CD14-positive monocyte (primary cell): ENCODE data around the gene MCF2L2. TPM values are rescaled to one million over a fixed set of nuclear protein-coding genes. Genes with fewer than 3 reads are reported as not detected.

ENCODE experiments used
- DNase-seq, 3 donors: peaks; one replicate each; pipeline ENCODE4 v3.0.0-alpha.2; 2011 to 2022
- H2AFZ ChIP-seq: 2 replicates; pipeline ENCODE4 v1.6.0; 2012; ENCODE audit warnings: mild to moderate bottlenecking, low read depth, low read length, inconsistent platforms; ENCODE audit not compliant: insufficient read depth, poor library complexity, severe bottlenecking
- H3K27ac ChIP-seq, 2 donors: 1 replicate in 1 of 2; 2 replicates in 1 of 2; pipeline ENCODE4 v1.5.1; 2012 to 2013; ENCODE audit warnings: low read length in 2 of 2, control low read depth in 1 of 2, inconsistent platforms in 1 of 2, low read depth in 1 of 2, mild to moderate bottlenecking in 1 of 2
- H3K27me3 ChIP-seq, 2 donors: one replicate each; pipeline versions ENCODE4 v1.6.0 to v1.6.1; 2011 to 2013; ENCODE audit warnings: low read length in 2 of 2; ENCODE audit not compliant: control insufficient read depth in 2 of 2, insufficient read depth in 2 of 2
- H3K36me3 ChIP-seq, 2 donors: replicated peaks in 1 of 2; 1 replicate in 1 of 2; 2 replicates in 1 of 2; pipeline versions ENCODE4 v1.5.1 to v1.6.1; 2012 to 2013; ENCODE audit warnings: low read length in 2 of 2, control low read depth in 1 of 2, inconsistent platforms in 1 of 2, mild to moderate bottlenecking in 1 of 2; ENCODE audit not compliant: insufficient read depth in 2 of 2, control insufficient read depth in 1 of 2
- H3K4me1 ChIP-seq, 2 donors: 1 replicate in 1 of 2; 2 replicates in 1 of 2; pipeline versions ENCODE4 v1.5.1 to v1.6.1; 2012 to 2013; ENCODE audit warnings: low read length in 2 of 2, control low read depth in 1 of 2, inconsistent platforms in 1 of 2, mild to moderate bottlenecking in 1 of 2, moderate library complexity in 1 of 2; ENCODE audit not compliant: insufficient read depth in 2 of 2, control insufficient read depth in 1 of 2
- H3K4me2 ChIP-seq: replicated peaks from 2 replicates; pipeline ENCODE3; 2012; ENCODE audit warnings: low read length, moderate library complexity, mild to moderate bottlenecking; ENCODE audit not compliant: poor library complexity, severe bottlenecking; ENCODE audit errors: extremely low read depth
- H3K4me3 ChIP-seq, 3 experiments: fragments of 200-600 bp in 1 of 3; sonication (generic) in 1 of 3; replicated peaks in 1 of 3; 1 replicate in 2 of 3; 2 replicates in 1 of 3; pipeline ENCODE4 v1.5.1; 2011 to 2013; ENCODE audit warnings: low read length in 3 of 3, mild to moderate bottlenecking in 3 of 3, control low read depth in 2 of 3, low read depth in 2 of 3, inconsistent platforms in 1 of 3, moderate library complexity in 1 of 3
- H3K79me2 ChIP-seq: 2 replicates; pipeline ENCODE4 v1.6.0; 2012; ENCODE audit warnings: mild to moderate bottlenecking, control low read depth, inconsistent platforms, low read length, moderate library complexity; ENCODE audit not compliant: insufficient read depth
- H3K9ac ChIP-seq: 2 replicates; pipeline ENCODE4 v1.6.0; 2017; ENCODE audit warnings: low read length, mild to moderate bottlenecking; ENCODE audit not compliant: insufficient read depth, poor library complexity, severe bottlenecking
- H3K9me3 ChIP-seq, 2 donors: replicated peaks in 1 of 2; 1 replicate in 1 of 2; 2 replicates in 1 of 2; pipeline versions ENCODE4 v1.5.1 to v1.6.1; 2012 to 2013; ENCODE audit warnings: low read length in 2 of 2, control low read depth in 1 of 2; ENCODE audit not compliant: control insufficient read depth in 1 of 2, insufficient read depth in 1 of 2
- H4K20me1 ChIP-seq: 2 replicates; pipeline ENCODE4 v1.6.0; 2012; ENCODE audit warnings: mild to moderate bottlenecking, low read length, control low read depth, moderate library complexity; ENCODE audit not compliant: insufficient read depth
- H3K27ac Mint-ChIP-seq, 7 donors: one replicate each; pipeline ENCODE4 v1.8.0; 2020; ENCODE audit warnings: mild to moderate bottlenecking in 7 of 7, mixed read lengths in 7 of 7, moderate library complexity in 6 of 7, inconsistent platforms in 2 of 7
- H3K27me3 Mint-ChIP-seq, 3 donors: one replicate each; pipeline ENCODE4 v1.8.0; 2021 to 2022; ENCODE audit warnings: low read depth in 3 of 3, mild to moderate bottlenecking in 3 of 3, mixed read lengths in 3 of 3, moderate library complexity in 3 of 3, inconsistent platforms in 1 of 3
- H3K36me3 Mint-ChIP-seq, 2 donors: one replicate each; pipeline ENCODE4 v1.8.0; 2020; ENCODE audit warnings: mixed read lengths in 2 of 2, inconsistent platforms in 1 of 2, mild to moderate bottlenecking in 1 of 2
- H3K4me1 Mint-ChIP-seq: one replicate; pipeline ENCODE4 v1.8.0; 2020; ENCODE audit warnings: mild to moderate bottlenecking, mixed read lengths
- H3K4me3 Mint-ChIP-seq, 2 donors: one replicate each; pipeline ENCODE4 v1.8.0; 2020; ENCODE audit warnings: mild to moderate bottlenecking in 2 of 2, mixed read lengths in 2 of 2, moderate library complexity in 1 of 2
- H3K9me3 Mint-ChIP-seq, 7 donors: one replicate each; pipeline ENCODE4 v1.8.0; 2020 to 2022; ENCODE audit warnings: mixed read lengths in 7 of 7, mild to moderate bottlenecking in 6 of 7, moderate library complexity in 6 of 7, inconsistent platforms in 2 of 7
- CTCF ChIP-seq: fragments of 200-600 bp; IDR thresholded peaks from one replicate; pipeline ENCODE4 v1.8.0; 2022; ENCODE audit warnings: antibody characterized with exemption, mild to moderate bottlenecking
- WGBS: methylation state at CpG from one replicate; pipeline ENCODE4 v1.1.5; 2013; ENCODE audit warnings: missing lambda C conversion rate; ENCODE audit not compliant: insufficient coverage; 5-methylcytosine and 5-hydroxymethylcytosine counted together
- intact Hi-C, 2 donors: fragments of 100-400 bp; cut with micrococcal nuclease; formaldehyde crosslinking; loops; one replicate each; pipeline versions ENCODE4 v1.15.0 to v1.15.1; 2023
- polyA plus RNA-seq, 3 donors: library from polyadenylated mRNA; depleted of rRNA in 1 of 3; unstranded in 2 of 3; stranded (reverse) in 1 of 3; fragments of 300-500 nt in 2 of 3; fragments of >200 nt in 1 of 3; fragmentation: Illumina TruSeq in 2 of 3; gene quantifications; 1 replicate in 2 of 3; 2 replicates in 1 of 3; pipeline ENCODE4 v1.2.3, GENCODE V29; 2012 to 2021

MCF2L2 gene
- polyA plus RNA-seq, 3 donors: 0.01 to 0.13 TPM; not detected in 1

- H3K27me3 Mint-ChIP-seq: peaks cover 0 to 2% (median 1%) of the 10 kb centered on the region in 3 donors
- intact Hi-C loops: loop anchor here in 1 of 2 donors (5.0 kb wide), 1 partner anchor 36 kb away; the partner anchor contains the start of gene B3GNT5
Observed at GRCh38 chr3:183288117-183288516, 140.3 kb downstream of the MCF2L2 start.

GRCh38 chr3:183287301-183287971, 141.0 kb downstream of the MCF2L2 start:
- Mint-ChIP-seq H3K27me3 (peaks cover 0 to 2% (median 1%) of the 10 kb centered on the region in 3 donors), H3K9me3 (no peaks in the 10 kb centered on the region), H3K4me3 (no peak overlapping the region), H3K4me1 (peaks cover 29% of the 10 kb centered on the region), H3K36me3 (peaks cover 0 to 4% of the 10 kb centered on the region in 2 donors), H3K27ac (peak overlapping the region in 6 of 7 donors; percentile 86 to 95 (median 92))
- WGBS: 15% methylated on average over 3 of the region's 9 CpGs
- Histone ChIP-seq H4K20me1 (no peaks in the 10 kb centered on the region), H3K4me1 (peaks cover 24 to 29% of the 10 kb centered on the region in 2 donors), H2AFZ (no peak overlapping the region), H3K79me2 (no peaks in the 10 kb centered on the region), H3K4me2 (no peak overlapping the region), H3K36me3 (no peaks in the 10 kb centered on the region), H3K27ac (peak overlapping the region in 1 of 2 donors; percentile 85), H3K27me3 (no peaks in the 10 kb centered on the region), H3K9me3 (no peaks in the 10 kb centered on the region), H3K9ac (no peak overlapping the region), H3K4me3 (no peak overlapping the region)
- intact Hi-C loops: loop anchor here (2.0 to 5.0 kb wide), 2 partner anchors 19 to 35 kb away; partner anchors contain the start of gene B3GNT5 (in 1 of the 2)
- TF ChIP-seq CTCF: no peak
- DNase-seq: peak in 2 of 3 donors; percentile 50 to 79

More at GRCh38 chr3:183288117-183288516, 140.3 kb downstream of the MCF2L2 start:
- no peak for DNase-seq
- no peak overlapping the region for H3K27ac ChIP-seq
- H3K79me2 ChIP-seq: no peaks in the 10 kb centered on the region
- Mint-ChIP-seq H3K4me1 (peaks cover 29% of the 10 kb centered on the region), H3K27ac (no peak overlapping the region), H3K36me3 (peaks cover 0 to 4% of the 10 kb centered on the region in 2 donors), H3K9me3 (no peaks in the 10 kb centered on the region), H3K4me3 (no peak overlapping the region)
- no peaks in the 10 kb centered on the region for H4K20me1 ChIP-seq
- H3K9me3 ChIP-seq: no peaks in the 10 kb centered on the region
- H2AFZ ChIP-seq: no peak overlapping the region
- no peaks in the 10 kb centered on the region for H3K27me3 ChIP-seq
- no peak overlapping the region for H3K4me2 ChIP-seq
- no peak overlapping the region for H3K9ac ChIP-seq
- no CpG with 5 or more reads among the region's 2 CpGs for WGBS
- TF ChIP-seq CTCF: no peak
- H3K4me3 ChIP-seq: no peak overlapping the region
- H3K4me1 ChIP-seq: peaks cover 24 to 29% of the 10 kb centered on the region in 2 donors
- H3K36me3 ChIP-seq: no peaks in the 10 kb centered on the region
